ENCODE data around the gene FLNA.
"Not testable (repeated sequence)": the region's sequence is repeated elsewhere in the genome, so short reads cannot be mapped to it uniquely, and the experiment has no call there.

DNA sequence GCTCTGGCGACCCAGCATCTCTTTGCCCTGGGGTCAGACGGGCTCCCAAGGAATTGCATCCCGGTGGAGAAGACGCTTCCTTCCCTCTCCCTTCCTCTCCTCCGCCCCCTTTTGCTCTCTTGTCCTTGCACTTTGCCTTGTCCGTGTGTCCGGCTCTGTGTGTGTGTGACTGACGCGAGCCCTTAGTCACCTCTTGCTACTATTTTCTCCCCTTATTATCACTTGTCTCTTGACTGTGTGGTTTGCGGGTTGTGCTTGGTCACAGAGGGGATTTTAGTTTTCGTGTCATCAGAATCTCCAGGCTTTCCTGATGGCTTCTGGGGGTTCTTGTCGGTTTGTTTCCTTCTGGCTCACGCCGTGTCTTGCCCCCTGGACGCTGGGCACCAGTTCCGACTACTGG is 31.4 kb downstream of the FLNA start:
- not testable (repeated sequence) for TF ChIP-seq POLR2AphosphoS5 (IDR thresholded peaks at IDR 0.05)
- TF ChIP-seq, protein P1, sequence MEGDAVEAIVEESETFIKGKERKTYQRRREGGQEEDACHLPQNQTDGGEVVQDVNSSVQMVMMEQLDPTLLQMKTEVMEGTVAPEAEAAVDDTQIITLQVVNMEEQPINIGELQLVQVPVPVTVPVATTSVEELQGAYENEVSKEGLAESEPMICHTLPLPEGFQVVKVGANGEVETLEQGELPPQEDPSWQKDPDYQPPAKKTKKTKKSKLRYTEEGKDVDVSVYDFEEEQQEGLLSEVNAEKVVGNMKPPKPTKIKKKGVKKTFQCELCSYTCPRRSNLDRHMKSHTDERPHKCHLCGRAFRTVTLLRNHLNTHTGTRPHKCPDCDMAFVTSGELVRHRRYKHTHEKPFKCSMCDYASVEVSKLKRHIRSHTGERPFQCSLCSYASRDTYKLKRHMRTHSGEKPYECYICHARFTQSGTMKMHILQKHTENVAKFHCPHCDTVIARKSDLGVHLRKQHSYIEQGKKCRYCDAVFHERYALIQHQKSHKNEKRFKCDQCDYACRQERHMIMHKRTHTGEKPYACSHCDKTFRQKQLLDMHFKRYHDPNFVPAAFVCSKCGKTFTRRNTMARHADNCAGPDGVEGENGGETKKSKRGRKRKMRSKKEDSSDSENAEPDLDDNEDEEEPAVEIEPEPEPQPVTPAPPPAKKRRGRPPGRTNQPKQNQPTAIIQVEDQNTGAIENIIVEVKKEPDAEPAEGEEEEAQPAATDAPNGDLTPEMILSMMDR (IDR thresholded peaks at IDR 0.05), result not testable (repeated sequence)
